NCI-H526 treated with DMSO at 0.1 percent for 48 hours (cell line): Measurements from ENCODE around the gene SEPTIN10.
"Not testable (repeated sequence)": the region's sequence is repeated elsewhere in the genome, so short reads cannot be mapped to it uniquely, and the experiment has no call there.

Experiments
- DNase-seq: peaks from one replicate; lab custom pipeline; 2025; lab: John Stamatoyannopoulos, UW

Gene SEPTIN10

DNA sequence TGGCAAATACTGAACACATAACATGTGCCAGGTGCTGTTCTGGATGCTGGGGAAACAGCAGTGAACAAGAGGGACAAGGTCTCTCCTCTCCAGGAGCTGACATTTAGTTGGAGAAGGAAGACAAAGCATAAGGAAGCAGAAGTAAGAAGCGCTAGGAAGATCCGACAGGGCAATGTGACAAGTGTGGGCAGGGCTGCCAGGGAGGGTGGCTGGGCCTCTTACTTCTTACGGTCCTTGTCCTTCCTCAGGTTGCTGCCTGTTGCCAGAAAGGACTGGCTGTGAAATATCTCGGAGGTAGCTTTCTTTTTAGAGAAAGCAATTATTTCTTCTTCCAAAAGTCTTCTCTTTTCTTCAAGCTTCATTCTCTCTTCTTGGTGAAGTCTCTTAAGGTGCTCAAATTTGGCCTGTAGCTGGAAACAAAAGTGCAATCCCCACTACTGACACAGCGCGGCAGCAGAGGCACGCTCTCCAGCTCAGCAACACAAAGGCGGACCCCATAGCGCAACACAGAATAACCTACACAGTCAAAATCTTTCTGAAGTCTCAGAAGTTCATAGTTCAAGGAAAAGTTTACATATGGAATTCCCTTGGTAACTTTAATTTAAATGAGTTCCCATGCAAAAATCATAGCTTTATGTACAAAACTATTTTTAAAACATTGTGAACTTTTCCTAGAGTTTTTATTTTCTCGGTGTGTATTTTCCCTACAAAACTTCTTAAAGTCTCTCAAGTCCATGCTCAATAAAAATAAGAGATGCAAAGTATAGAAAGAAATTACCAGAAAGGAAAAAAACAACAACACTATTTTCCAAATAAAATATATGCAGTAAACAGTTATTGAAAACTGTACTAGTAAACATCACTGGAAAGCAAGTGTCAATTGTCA is 67.7 kb downstream of the SEPTIN10 start:
- DNase-seq, result peak; percentile 3

DNA sequence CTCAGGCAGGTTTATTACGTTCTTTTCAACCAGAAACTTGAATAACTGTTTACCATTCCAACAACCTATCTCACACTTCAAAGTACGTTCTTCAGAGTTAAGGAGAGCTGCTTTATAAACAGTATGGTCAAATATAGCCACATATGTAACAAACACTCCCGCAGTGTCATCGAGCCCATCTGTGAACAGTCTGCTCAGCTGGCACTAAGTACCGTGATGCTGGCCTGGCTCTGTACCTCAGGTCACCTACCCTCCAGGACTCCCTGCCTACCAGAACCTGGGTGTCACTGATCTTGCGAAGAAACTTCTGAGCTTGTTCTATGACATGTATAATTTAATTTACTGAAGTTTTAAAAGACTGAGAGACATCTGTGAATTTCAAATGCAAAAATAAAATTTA is 71.4 kb downstream of the SEPTIN10 start:
- no peak for DNase-seq

DNA sequence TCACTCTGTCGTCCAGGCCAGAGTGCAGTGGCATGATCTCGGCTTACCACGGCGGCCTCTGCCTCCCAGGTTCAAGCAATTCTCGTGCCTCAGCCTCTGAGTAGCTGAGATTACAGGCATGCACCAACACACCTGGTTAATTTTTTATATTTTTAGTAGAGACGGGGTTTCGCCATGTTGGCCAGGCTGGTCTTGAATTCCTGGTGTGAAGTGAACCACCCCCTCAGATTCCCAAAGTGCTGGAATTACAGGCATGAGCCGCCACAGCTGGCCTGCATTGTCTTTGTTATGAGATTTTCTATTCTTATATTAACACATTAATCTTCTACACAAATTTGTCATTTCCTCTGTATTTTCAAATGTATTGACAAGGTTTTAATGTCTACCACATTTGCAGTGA is 75.2 kb downstream of the SEPTIN10 start:
- no peak for DNase-seq

DNA sequence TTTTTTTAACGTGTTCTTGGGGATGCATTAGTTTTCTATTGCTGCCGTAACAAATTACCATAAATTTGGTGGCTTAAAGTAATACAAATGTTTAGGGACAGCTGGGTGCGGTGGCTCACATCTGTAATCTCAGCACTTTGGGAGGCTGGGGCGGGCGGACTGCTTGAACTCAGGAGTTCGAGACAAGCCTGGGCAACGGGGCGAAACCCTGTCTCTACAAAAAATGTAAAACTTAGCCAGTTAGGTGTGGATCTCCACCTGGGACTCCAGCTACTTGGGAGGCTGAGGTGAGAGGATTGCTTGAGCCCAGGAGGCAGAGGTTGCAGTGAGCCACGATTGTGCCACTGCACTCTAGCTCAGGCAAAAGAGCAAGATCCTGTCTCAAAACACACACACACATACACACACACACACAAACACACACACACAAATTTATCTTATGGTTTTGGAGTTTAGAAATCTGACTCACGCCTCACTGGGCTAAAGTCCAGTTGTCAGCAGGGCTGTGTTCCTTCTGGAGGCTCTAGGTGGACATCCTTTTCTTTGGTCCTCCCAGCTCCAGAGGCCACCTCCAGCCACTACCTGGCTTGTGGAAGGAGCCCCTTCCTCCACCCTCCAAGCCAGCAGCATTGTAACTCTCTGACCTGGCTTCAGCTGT is 76.1 kb downstream of the SEPTIN10 start:
- no peak for DNase-seq

DNA sequence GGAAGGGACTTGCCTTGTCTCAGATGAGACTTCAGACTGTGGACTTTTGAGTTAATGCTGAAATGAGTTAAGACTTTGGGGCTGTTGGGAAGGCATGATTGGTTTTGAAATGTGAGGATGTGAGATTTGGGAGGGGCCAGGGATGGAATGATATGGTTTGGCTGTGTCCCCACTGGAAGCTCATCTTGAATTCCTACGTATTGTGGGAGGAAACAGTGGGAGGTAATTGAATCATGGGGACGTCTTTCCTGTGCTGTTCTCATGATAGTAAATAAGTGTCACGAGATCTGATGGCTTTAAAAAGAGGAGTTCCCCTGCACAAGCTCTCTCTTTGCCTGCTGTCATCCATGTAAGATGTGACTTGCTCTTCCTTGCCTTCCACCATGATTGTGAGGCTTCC is 77.2 kb downstream of the SEPTIN10 start:
- not testable (repeated sequence) for DNase-seq

DNA sequence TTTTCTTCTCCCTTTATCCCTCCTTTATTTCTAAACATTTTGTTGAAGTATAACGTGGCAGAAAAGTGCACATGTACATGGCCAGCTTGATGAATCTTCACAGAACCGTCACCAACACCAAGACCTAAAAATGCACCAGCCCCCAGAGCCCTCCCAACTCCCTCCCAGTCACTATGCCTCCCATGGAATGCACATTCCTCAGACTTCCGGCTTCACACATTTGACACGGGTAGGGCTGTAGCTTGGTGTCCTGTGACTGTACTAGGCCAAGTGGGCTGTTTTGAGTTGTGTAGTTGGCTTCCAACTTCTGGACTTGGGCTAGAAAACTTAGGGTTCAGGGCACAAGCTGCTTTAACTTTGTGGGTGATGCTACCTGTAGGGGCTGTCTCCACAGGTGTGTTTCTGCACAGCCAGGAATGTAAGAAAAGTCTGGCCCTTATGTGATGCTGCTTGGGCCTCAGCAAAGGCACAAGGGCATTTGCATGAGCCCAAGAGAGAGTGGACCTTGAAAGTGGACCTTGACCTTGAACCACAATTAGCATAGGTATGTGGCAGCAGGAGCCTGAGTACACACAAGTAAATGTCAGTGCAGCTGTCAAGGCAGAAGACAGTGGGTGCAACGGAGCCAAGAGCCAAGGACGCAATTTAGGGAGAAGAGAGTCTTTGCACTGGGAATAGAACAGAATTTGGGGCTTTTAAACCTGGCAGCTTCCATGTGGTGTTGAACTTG is 78.4 kb downstream of the SEPTIN10 start:
- DNase-seq, result no peak

DNA sequence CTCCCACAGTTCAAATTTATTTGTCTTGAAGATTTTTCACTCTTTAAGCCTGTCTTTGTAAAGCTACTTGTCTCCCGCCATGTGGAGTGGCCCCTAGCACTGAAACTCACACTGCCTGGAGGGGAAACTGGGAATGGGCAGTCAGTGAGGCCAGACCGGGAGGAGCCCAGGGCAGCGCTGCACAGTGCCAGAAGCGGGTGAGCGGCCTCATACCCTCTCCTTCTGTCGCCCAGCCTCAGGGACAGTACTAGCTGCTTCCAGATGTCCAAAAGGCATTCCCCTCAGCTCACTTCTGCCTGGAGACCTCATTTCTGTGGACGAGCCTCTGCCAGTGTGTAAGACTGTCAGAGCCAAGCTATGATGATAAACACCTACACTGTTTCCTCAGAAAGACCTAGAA is 79.9 kb downstream of the SEPTIN10 start:
- no peak for DNase-seq

DNA sequence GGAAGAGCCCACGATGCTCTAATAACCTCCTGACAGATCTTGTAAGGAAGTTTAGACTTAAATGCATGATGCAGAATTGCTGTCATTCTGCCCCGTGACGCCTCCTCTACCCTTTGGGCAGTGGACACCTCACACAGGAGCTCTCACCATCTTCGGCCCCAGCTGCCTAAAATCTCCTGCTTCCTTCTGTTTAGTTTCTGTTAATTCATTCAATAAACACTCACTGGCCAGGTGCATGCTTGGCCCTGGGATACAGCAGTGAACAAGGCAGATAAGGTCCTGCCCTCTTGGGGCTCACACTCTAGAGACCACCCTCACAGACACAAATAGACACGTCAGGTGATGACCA is 81.1 kb downstream of the SEPTIN10 start:
- no peak for DNase-seq

DNA sequence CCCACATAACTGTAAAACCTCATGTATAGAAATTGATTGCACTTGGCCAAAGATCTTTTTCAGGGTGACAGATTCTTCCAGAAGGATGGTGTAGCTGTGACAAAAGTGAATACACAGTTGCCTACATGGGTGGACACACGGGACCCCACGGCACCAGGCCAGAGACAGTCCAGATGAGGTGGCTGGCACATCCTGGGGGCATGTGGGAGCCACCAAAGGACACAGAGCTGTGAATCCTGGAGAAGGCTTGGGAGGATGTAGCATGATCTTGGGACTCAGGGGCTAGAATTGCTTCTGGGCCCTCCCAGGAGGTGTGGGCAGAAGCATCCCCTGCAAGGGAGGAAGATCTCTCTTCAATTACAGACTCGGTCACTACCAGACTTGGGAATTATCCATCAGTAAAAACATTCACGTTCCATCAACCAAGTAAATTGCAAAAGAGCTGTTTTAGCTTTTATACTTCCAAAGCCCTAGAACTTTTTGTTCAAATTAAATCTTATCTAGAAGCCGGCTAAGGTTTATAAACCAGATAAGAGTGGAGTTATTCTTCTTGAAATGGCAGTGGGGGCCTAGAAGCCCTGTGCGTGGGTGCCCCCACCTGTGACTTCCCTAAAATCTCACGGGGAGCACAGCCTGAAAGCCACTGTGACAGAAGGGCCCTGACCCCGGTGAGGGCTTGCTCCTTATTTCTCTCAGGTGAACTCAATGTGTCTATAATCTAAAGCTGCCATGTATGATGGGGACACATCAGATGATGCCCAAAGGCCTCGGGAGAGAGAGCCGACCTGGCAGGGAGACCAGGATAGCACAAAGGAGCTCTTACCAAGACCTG is 81.7 kb downstream of the SEPTIN10 start:
- no peak for DNase-seq

DNA sequence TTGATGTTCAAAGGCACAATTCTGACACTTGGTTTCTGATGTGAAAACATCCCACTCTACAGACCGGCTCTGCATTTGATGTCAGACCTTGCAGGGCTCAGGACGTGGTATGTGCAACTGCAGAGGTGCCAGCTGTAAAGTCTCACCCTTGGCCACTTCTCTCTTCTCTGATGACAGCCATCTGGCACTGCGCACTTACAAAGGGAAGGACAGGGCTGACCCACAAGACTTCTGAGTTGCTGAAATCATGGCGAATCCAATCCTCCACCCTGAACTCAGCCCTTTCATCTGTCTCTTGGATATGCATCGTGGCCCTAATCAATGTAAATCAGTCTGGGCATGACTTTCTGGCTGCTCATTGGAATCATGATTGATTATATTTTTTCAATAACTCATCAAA is 82.5 kb downstream of the SEPTIN10 start:
- DNase-seq, result no peak

DNA sequence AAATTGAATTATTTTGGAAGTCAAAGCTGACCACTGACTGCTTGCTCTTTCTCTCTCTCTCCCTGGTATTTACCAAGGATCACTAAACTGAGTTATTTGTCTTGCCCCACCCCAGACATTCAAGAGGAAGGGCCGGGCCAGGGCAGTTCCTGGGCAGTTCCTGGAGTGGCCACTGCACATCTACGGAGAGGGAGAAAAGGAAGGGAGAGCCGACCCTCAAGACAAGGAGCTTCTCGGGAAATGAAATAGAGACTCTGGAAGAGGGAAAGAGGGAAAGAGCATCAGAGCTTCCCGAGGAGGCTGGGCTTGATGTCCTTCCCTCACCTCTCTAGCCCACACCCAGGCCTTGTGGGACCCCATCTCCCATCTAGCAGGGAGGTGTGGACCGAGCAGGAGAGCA is 83.1 kb downstream of the SEPTIN10 start:
- DNase-seq, result no peak

DNA sequence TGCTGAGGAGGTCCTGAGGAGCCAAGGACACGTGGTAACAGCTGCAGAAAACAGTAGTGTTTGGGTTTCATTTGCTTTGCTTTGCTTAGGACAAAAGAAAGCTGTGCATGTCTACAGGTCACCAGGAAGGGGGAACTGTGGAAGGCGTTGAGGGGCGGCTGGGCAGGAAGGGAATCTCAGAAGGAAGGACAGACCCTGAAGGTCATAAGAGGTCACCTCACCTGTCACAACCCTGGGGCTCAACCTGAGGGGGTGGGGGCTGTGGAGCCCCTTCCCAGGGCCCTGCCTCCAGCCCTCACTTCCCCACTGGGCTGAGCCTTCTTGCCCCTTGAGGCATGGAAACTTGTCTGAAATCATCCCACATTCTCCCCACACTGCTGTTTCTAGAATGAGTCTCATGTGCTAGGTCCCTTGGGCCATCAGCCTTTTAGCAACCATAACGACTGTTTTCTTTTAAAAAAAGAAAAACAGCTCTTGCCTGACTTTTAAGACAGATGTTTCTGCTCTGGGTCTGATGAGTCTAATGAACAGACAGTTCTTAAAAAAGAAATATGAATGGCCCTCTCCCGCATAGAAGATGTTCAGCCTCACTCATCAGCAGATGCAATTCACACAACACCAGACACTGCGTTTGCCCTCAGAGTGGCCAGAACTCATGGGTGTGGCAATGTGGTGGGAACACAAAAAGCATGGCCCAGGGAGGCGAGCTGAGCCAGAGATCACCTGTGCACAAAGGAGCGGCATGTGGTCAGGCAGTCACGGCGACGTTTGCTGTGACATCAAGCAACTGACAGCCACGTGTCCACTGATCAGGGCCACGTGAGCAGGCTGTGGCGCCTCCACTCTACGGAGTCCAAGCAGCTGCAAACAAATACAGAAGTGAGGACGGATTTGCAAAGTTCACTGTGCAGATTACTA is 84.0 kb downstream of the SEPTIN10 start:
- DNase-seq, result no peak

DNA sequence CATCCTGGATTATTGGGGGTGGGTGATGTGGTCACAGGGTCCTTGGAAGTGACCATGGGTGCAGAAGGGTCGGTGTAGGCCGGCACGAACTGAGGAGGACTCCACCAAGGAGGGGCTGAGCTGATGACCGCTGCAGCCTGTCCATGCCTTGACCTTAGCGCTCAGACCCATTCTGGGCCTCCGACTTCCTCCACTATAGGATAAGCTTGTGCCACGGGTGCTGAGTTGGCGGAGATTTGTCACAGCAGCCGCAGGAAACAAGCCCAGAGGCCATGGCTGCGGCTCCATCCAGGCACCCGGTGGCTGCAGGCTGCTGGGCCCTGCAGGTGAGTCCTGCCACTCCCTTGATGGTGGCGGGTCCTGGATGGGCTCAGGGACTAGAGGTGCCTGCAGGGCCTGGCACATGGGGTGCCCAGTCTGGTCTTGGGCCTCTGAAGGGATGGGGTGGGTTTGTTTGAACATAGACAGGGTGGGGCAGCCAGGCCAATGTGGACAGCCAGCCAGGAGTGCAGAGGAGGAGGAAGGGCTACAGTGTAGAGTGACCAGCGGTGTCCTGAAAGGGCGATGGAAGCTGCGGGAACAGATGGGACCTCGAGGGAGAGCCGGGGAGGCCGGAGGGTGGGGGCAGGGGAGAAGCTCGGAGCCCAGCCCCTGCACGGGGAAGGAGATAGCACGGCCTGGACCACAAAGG is 84.8 kb downstream of the SEPTIN10 start:
- no peak for DNase-seq

DNA sequence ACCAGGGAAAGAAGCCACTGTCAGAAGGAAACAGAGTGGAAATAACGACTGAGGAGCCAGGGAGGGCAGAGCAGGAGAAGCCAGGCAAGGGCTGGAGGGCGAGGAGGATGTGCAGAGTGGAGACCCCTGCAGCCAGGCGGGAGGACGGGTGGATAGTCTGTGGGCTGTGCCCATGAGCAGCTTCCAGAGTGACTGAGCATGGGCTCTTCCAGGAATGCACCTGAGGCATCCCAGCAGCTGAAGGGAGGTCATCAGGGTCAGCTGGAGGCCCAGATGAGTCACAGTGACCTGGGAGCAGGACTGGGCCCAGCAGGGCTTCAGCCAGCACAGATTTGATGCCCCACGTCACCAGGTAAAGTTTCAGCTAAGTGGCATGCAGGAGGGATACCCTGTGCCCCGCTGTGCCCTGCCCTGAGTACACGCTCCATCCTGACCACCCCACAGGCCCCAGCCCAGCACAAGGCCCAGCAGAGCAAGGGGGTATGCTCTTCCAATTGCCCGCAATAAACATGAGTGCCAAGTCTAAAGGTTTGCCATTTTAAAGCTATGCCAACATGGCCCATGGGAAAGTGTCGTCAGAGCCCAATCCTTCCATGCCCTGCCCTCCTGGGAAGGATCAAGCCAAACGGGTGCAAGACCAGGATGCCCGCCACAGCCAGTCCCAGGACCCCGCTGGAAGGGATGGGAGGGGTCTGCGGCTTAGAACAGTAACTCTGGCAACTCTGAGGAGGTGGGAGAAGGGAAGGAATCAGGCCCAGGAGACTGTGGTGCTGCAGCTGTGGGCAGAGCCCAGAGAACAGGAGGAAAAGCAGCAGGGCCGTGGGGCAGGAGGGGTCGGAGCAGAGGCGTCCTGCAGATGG is 85.7 kb downstream of the SEPTIN10 start:
- no peak for DNase-seq

DNA sequence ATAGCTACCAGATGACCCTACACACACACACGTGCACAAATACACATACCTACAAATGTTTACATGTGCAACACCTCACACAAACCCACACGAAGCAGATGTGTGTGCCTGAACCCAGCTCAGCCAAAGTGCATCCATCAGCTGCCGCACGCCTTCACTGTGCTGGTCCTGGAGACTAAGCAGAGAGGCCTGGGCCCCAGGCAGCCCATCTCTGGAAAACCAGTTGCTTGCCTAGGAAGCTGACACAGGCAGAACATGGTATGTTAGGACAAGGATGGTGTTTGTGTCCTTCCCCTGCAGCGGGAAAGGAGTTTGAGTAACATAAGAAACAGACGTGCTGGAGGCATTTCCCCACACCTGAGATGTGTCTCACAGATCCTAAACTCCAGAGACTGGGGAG is 86.7 kb downstream of the SEPTIN10 start:
- no peak for DNase-seq

DNA sequence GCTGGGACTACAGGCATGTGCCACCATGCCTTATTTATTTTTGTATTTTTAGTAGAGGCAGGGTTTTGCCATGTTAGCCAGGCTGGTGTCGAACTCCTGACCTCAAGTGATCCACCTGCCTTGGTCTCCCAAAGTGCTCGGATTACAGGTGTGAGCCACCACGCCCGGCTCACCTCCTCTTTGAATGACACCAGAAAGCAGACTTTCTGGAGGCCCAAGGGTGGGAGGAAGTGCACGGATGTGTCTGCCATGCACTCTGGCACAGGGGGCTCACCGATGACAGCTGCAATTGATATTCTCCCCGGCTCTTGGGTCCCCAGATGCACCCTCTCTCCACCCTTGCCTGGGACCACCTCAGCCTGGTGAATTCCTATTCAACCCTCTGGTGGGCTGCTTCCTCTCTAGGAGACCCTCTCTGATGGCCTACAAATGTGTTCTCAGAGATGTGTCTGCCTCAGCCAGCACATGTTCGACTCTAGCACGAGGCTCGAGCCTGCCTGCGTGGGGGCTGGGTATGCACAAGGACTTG is 87.3 kb downstream of the SEPTIN10 start:
- no peak for DNase-seq

DNA sequence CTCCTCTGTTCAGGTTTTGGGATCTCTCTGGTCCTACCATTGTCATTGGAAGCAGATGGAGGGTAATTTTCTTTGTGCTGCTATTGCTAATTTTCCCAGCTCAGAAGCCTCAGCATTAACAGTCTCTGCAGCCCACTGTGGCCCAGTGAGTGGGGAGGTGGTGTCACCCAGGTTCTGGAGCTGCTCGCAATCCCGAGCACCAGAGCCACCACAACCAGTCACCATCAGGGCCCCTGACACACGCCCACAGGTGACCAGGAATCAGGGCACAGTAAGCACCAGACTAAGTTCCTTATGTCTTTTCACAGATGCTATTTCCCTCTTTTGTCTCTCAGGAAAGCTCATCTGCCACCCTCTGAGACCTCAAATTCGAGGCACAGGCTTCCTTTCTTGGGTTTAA is 87.9 kb downstream of the SEPTIN10 start:
- no peak for DNase-seq

DNA sequence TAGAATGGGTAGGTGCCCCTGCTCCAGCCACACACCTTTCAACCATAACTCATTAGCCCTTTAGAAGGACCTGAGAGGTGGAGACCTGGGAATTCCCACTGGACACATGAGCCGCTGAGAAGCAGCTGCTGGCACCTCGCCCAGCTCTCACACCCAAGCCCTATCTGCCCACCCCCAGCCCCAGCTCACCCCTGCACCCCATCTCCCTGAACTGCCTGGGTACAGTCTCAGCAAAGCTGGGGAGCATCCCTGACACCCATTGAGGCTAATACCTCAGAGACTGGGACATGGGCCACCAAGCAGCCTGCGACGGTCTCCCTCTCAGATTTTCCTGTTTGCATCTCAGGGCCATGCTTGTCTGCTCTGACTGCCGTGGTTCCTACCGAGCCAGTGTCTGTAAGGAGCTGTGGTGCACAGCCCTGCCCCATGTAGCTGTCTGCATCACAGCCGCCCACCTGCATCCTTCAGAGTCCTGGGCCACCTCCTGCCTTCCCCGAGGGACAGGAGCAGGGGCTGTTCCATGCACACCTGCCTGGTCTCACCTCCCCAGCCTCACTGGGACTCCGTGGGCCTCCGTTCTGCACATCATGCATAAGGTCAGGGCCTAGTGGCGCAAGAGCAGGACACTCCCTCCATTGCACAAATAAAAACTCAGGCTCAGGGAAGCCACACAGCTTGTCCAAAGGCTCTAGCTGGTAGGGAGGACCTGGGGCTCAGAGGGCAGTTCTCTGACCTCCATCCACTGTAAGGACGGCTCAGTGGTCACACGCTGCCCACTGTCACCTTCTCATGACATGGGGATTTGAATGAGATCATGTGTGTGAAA is 90.0 kb downstream of the SEPTIN10 start:
- no peak for DNase-seq
